ENCODE results near the gene EEPD1.

EEPD1 gene

DNA sequence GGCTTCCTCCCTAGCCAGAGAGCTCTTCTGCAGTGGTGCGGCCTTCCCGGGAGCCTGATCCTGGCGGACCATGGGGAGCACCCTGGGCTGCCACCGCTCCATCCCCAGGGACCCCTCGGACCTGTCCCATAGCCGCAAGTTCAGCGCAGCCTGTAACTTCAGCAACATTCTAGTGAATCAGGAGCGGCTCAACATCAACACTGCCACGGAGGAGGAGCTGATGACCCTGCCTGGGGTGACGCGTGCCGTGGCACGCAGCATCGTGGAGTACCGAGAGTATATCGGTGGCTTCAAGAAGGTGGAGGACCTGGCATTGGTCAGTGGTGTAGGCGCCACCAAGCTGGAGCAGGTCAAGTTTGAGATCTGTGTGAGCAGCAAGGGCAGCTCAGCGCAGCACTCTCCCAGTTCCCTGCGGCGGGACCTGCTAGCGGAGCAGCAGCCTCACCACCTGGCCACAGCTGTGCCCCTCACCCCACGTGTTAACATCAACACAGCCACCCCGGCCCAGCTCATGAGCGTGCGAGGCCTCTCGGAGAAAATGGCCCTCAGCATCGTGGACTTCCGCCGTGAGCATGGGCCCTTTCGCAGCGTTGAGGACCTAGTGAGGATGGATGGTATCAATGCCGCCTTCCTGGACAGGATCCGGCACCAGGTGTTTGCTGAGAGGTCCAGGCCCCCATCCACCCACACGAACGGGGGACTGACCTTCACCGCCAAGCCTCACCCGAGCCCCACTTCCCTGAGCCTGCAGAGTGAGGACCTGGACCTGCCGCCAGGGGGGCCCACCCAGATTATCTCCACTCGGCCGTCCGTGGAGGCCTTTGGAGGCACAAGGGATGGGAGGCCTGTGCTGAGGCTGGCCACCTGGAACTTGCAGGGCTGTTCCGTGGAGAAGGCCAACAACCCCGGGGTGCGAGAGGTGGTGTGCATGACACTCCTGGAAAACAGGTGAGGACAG lies 1.5 kb downstream of the EEPD1 start:
- DNase-seq (ENCODE audit: extremely low read depth in 1 of 2, low read depth in 1 of 2): no peak

DNA sequence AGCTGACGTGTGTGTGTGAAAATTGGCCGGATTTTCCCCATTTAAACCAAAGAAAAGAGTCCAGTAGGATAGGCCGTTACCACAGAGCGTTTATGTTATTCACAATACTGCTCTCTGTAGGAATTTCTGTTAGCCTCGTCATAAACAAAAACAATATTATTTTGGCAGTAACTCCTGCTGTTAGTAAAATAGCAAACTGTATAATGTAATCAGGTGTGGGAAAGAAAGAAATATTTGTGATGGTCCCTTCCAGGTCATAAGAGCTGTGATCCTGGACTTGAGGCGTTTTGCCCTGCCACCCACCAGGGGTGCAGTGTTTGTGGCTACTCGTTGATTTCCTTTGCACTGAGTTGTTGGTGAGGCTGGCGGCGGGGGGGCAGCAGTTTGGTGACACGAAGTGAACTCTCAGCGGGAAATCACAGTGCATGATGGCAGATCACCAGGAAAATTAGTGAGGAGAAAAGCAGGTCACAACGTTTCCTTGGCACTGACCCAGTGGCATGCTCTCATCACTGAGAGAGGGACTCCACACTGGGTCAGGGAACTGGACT lies 2.8 kb downstream of the EEPD1 start:
- no peak for DNase-seq (ENCODE audit: extremely low read depth in 1 of 2, low read depth in 1 of 2)

- DNase-seq (ENCODE audit: extremely low read depth in 1 of 2, low read depth in 1 of 2): no peak
These were observed 4.7 kb downstream of the EEPD1 start for GRCh38 chr7:36157527-36158320.

- no peak for DNase-seq (ENCODE audit: extremely low read depth in 1 of 2, low read depth in 1 of 2)
These were observed 5.2 kb downstream of the EEPD1 start for GRCh38 chr7:36158321-36158605.

DNA sequence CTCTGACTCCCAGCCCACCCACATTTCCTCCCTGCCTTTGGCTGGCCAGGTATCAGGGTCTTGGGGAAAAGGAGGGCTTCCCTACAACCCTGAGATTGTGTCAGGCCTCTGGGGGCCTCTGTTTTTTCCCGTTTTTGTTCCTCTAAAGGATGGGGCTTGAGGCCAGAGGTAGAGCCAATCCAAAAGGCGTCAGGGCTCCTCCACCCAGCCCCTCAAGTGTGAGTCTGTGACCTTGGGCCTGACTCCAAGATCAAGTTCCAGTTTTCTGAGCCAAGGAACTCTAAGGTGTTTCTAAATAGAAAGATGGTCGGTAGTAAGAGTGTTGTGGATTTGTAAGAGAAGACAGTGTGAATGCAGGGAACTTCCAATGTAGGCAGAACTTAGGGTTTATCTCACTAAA lies 6.6 kb downstream of the EEPD1 start:
- DNase-seq (ENCODE audit: extremely low read depth in 1 of 2, low read depth in 1 of 2): no peak

GRCh38 chr7:36160313-36160712 lies 7.3 kb downstream of the EEPD1 start:
- no peak for DNase-seq (ENCODE audit: extremely low read depth in 1 of 2, low read depth in 1 of 2)

GRCh38 chr7:36161996-36162395 lies 8.9 kb downstream of the EEPD1 start:
- DNase-seq (ENCODE audit: extremely low read depth in 1 of 2, low read depth in 1 of 2): no peak

DNA sequence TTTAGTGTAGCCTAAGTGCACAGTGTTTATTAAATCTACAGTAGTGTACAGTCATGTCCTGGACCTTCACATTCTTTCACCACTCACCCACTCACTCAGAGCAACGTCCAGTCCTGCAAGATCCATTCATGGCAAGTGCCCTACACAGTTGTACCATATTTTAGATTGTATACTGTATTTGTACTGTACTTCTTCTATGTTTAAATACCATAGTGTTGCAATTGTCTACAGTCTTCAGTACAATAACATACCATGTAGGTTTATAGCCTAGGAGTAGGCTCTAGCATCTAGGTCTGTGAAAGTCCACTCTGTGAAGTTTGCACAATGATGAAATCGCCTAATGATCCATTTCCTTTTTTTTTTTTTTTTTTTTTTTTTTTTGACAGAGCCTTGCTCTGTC lies 12.0 kb downstream of the EEPD1 start:
- DNase-seq (ENCODE audit: extremely low read depth in 1 of 2, low read depth in 1 of 2): no peak

DNA sequence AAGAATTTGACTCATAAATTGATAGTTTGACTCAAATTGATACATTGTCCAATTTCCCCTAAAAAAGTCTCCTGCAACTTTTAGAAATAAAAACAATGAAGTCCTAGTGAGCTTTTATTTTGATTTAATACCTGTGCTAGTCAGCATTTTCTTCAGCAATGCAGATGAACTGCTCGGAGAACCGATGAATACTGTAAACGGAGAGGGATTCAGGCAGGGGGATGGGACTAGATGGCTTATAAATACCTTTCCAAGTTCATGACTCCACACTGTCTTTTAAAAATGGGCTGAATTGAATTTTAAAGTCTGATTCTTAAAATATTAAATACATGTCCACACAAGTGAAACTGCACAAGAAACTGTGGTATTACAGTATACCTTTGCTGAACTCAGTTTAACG lies 12.7 kb downstream of the EEPD1 start:
- no peak for DNase-seq (ENCODE audit: extremely low read depth in 1 of 2, low read depth in 1 of 2)

DNA sequence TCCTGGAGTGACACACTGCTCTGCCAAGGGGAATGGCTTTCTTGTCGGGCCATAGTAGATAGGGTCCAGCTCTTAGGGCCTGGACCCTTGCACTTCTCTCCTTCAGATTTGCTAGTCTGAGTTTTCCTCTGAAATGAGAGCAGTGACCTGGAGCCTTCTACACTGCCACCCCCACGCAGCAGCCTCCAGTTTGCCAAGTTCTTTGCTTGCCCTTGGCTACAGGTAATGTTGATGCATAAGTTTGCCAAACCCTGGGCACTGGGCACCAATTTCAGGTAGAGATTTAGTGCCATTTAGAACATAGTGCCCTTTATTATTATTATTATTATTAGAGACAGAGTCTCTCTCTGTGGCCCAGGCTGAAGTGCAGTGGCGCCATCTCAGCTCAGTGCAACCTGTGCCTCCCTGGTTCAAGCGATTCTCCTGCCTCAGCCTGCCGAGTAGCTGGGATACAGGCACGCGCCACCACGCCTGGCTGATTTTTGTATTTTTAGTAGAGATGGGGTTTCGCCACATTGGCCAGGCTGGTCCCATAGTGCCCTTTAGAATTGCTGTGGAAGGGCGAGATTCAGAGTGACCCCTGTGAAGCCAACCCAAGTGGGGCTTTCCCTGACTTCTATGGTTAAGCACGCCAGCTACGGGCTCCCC lies 14.5 kb downstream of the EEPD1 start:
- DNase-seq (ENCODE audit: extremely low read depth in 1 of 2, low read depth in 1 of 2): no peak

- DNase-seq (ENCODE audit: extremely low read depth in 1 of 2, low read depth in 1 of 2): no peak
These were observed 18.4 kb downstream of the EEPD1 start for GRCh38 chr7:36171503-36171902.

DNA sequence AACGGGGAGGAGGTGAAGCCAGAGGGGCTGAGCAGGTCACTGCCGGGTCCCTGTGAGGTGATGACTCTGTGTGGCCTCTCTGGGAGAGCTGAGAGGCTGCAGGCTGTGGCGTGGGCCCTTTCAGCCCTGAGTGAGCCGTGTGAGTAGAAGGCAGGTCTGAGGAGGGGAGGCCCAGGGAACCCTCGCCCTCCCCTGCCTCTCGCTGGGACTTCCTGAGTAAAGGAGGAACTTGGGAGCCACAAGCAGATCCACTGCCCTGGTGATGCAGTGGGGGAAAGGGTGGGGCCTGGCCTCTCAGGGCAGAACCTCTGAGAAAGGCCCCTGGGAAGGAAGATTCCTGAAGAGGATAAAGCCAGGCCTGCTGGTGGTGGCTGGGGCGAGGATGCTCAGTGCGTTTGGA lies 22.8 kb downstream of the EEPD1 start:
- DNase-seq (ENCODE audit: extremely low read depth in 1 of 2, low read depth in 1 of 2): no peak

- DNase-seq (ENCODE audit: extremely low read depth in 1 of 2, low read depth in 1 of 2): no peak
These were observed 23.6 kb downstream of the EEPD1 start for GRCh38 chr7:36176697-36177096.

DNA sequence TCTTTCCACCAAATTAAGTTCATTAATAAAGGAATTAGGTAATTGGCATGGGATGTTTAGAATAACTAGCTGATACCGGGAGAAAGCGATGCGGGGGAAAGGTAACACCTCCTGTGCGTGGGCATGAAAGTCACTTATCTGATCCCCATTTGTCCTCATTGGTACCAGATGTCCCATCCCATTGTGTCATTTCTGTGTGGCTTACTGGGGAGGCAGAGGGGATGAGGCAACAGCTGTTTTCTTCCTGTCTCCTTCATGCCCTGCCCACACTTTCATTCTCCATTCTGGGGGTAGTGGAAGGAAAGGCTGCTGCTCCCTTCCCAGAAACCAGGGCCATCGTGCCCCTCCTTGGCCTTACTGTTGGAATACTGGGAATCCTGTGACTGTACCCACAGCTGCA lies 27.1 kb downstream of the EEPD1 start:
- no peak for DNase-seq (ENCODE audit: extremely low read depth in 1 of 2, low read depth in 1 of 2)

DNA sequence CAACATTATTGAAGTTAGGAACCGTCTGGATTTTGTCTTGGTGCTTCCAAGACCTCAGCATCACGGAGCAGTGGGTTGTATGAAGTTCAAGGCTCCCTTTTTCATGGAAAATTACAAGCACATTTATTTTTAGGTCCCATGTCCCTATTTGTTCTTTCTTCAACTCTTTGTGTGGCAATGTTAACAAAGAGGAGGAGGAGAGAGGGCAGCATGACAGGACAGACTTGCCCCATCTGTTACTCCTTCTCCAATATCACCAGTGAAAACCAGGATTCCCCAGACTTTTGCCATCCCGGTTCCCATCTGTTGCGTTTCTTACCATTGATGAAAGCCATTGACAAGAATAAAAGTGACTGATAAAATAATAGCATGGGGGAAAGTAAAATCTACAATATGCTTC lies 28.6 kb downstream of the EEPD1 start:
- no peak for DNase-seq (ENCODE audit: extremely low read depth in 1 of 2, low read depth in 1 of 2)

DNA sequence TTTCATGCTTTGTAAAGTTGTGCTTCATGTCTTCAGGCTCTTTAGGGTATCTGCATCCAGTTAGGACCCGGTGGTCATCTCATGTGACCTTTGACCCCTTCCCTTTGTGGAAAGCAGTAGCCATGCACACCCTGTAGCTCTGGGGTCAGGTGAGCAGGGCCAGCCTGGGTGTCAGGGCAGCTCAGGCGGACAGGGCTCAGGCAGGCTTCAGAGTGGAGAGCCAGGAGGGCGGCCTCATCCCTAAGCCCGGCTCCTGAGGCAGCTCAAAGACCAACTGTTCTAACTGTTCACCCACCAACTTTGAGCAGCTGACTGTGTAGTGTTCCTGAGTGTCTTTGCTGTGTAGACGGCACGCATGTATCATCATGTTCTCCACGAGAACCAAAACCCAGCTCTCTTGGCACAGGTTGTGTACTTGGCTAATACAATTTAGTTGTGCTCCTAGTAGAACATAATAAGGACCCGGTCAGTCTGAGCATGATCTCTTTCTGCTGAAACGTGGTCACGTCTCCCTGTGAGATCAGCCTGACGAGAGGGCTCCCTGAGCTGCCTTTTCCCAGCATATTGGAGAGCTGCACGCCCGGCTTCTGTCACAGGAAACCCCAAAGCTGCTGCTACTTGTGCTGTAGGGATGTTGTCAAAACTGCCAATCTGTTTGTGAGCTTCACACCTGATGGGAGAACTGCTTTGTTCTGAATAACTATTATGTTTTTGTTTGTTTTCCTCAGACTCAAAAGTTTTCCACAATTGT lies 30.0 kb downstream of the EEPD1 start:
- DNase-seq (ENCODE audit: extremely low read depth in 1 of 2, low read depth in 1 of 2): no peak

GRCh38 chr7:36185092-36185491 lies 32.0 kb downstream of the EEPD1 start:
- no peak for DNase-seq (ENCODE audit: extremely low read depth in 1 of 2, low read depth in 1 of 2)

- no peak for DNase-seq (ENCODE audit: extremely low read depth in 1 of 2, low read depth in 1 of 2)
These were observed 32.7 kb downstream of the EEPD1 start for GRCh38 chr7:36185756-36186155.

GRCh38 chr7:36186359-36187121 lies 33.5 kb downstream of the EEPD1 start:
- DNase-seq (ENCODE audit: extremely low read depth in 1 of 2, low read depth in 1 of 2): no peak

GRCh38 chr7:36188266-36188665 lies 35.2 kb downstream of the EEPD1 start:
- DNase-seq (ENCODE audit: extremely low read depth in 1 of 2, low read depth in 1 of 2): no peak
